Activated naive CD4-positive, alpha-beta T cell (primary cell): Measurements from ENCODE around the gene FST.

Experiments used
- DNase-seq, 4 experiments: peaks; one replicate each; lab custom pipeline; 2025; lab: John Stamatoyannopoulos, UW

FST gene, protein sequence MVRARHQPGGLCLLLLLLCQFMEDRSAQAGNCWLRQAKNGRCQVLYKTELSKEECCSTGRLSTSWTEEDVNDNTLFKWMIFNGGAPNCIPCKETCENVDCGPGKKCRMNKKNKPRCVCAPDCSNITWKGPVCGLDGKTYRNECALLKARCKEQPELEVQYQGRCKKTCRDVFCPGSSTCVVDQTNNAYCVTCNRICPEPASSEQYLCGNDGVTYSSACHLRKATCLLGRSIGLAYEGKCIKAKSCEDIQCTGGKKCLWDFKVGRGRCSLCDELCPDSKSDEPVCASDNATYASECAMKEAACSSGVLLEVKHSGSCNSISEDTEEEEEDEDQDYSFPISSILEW

DNA sequence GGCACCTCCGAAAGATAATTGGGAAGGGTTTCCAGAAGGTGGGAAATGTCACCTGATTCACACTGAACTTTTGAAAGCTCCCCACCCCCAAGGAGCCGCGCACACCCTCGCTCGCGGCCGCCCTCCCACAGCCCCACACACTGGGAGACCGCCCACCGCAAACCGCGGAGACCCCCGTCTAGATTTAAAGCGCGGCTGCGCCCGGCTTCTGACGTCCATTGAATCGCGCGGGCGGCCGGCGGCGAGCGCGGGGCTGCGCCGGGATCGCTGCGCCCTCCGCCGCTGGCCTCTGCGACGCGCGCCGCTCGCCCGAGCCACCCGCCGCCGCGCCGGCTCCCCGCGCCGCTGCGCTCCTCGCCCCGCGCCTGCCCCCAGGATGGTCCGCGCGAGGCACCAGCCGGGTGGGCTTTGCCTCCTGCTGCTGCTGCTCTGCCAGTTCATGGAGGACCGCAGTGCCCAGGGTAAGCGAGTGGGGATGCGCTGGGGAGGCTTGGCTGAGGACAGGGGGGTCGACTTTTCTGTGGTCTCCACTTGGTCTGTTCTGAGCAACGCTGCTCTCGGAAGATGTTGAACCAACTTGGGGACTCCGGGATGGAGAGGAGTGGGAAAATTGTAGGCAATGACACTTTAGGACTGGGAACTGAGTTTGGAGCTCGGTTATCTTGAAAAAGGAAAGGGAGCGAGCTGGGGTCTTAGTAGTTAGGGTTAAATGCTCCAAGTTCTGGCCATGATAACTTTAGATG, at the start of gene FST:
Gene FST (plus strand): TSS at position 214 of the 743 bp plus-strand sequence. CDS start 163 bp downstream, at position 377.
- DNase-seq = no peak

DNA sequence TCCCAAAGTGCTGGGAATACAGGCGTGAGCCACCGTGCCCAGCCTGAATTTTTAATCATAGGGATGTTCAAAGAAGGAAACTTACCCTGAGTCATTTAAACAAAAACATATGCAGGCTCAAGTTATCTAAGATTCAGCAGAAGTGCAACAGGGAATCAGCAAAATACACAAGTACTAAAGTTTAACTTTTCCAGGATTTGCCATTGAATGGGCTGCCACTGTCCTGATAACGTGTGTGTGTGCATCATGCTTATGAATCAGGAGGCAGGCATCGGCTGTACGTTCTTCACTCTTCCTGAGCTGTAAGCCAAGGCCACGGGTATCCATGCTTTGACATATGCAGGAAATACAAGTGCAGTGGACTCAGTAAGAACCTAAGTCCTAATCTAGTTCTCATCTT, 48.8 kb upstream of the FST start:
- DNase-seq = no peak

DNA sequence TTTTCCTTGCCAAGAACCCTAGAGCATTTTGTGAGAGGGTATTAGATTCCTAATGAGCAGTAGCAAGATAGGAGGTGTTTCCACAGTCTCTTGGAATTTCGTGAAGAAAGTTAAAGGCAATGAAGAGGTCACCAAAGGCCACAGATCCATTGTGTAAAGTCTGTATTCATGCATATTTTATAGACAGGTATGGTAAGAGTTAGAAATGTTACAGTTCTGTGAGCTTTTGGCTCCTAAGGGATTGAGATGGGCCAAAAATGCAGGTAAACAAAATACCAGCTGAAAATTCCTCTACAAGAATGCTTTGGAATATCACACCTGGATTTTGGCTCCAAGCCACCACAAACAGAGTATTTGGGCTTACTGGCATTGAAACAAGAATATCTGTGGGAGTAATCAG, 47.4 kb upstream of the FST start:
- DNase-seq = no peak

DNA sequence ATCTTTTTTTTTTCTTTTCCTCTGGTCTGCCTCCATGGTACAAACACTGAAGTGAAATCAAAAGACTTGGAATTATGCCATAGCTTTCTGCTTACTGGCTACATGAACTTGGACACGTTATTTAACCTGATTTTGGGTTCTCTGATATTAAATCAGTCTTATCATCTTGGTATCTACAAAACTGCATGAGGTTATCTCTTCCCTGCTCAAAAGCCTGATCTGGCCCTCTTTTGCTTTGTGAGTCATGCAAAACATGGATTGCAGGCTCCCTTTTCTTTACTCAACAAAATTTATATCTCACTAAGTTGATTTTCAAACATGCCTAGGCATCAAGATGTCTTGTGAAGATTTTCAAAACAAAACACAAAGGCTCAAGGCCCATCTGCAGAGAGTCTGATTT, 45.9 kb upstream of the FST start:
- no peak for DNase-seq

DNA sequence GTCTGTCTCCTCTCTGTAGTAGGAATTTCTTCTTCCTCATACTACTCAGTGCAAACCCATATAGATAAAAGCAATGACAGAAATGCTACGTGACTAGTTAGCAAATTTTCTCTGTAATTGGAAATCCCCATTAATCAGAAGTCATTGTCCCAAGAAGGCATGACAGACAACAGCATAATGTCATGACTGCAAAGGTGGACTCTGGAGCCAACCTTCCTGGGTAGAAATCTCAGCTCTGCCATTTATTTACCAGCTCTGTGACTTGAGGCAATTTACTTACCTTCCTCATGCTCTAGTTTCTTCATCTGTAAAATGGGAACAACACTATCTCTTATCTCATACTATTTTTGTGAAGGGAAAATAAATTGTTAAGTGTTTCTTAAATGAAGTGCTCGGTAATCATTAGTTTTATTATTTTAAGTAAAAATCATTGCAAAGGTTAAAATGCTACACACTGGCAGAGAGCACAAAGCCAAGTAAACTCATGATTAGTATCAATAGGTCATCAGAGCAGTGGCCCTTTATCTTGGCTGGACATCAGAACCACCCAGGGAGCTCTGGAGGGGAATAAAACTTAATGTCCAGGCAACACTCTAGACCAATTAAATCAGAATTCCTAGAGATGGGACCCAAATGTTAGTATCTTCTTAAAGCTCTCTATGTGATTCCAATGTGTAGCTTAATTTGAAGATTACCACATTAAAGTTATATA, 43.8 kb upstream of the FST start:
- no peak for DNase-seq

DNA sequence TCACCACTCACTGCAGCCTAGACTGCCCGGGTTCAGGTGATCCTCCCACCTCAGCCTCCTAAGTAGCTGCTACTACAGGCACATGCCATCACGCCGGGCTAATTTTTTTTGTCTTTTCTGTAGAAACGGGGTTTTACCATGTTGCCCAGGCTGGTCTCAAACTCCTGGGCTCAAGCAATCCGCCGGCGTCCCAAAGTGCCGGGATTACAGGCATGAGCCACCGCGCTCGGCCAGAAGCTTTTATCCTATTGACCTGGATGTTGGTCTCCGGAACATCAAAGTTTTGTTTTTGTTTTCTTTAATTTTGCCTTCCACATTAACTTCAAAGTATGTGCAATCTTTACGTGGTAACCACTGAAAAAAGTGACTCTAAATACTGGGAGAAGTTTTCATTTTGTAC, 42.4 kb upstream of the FST start:
- DNase-seq = no peak

DNA sequence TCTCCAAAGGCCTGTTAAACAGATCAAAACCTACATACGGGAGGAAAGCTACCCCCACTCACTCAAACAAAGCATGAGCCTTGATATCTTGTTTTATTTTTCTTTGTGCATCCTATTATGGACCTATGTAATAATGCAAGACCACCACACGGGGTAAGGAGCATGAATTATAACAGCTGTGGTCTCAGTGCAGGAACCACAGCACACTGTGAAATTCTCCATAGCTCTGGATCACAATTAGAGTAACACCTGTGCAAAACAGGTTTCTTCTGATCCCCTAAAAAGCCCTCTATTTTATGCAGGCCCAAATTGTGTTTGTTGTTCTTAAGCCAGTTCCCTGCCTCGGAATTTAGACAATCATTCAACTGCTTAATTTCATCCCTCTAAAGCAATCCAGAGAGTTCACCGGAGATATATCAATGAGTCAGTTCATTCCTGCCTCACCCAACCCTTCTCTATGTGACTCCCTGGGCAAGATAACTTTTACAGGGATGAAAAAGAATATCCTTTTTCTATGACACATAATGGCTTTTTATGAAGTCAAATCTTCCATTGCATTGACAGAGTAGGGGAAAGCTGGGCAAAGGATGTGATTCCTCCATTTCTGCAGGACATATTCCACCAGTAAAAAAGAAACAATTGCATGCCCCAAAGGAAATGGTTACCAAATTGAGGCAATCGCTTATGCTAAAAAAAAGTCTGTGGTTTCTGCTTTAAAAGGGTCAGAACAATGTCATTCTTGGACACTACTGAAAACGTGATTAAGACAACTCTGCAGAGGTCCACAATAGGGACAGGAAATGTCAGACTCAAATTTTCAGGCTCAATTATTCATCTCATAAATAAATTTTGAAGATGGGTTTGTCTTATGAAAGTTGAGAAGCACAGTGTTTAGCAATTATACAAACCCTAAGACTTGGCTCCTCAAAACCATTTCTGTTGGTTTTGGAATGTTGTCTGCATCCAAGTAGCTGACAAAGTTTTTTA, 41.6 kb upstream of the FST start:
- DNase-seq = no peak

DNA sequence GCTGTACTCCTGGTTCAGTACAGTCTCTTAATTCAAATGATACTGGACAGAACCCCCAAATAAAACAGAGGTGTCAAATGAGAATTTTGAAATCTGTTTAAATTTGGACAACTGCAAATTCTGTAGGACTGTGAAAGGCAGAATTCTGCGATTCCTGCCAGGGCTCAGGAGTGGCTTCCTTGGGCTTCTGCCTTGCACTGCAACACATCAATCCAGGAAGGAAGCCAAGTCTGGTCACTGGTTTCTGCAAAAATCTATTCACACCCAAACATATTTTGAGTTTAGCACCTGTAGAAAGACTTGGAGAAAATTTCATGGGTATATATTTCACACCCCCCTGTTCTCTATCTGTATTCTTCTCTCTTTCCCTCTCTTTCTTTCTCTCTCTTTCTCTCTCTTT, 37.5 kb upstream of the FST start:
- no peak for DNase-seq

DNA sequence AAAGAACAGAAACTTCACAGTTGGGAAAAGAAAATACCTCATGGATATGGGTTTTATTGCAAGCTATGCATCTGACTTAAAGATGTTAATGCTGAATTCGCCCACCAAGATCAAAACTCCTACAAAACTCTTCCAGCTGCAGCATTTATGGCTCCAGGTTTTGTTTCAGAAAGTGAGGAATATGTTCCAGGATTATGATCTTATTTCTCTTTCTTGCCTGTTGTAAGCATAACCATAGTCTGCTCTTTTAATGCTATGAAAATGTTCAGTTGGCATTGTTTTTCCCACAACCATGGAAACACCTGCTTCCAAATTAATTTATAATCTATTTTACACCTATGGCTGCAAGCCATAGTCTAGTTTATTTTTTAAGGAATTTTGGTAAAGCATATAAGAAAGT, 34.9 kb upstream of the FST start:
- no peak for DNase-seq

DNA sequence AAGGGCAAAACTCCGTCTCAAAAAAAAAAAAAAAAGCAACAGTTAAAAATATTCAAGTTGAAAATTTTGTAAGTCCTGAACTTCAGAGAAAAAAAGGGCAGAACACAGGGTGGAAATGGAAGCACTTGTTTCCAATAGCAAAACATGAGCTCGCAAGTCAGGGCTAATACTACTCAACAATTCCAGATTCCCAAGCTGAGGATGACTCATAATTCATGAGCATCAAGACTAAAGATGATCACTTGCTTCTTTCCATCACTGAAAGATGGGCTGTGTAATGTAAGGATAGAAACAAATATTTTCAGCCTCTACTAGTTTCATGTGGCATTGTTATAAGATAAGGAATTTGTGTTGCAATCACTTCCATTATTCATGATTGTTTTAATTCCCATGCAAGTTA, 33.5 kb upstream of the FST start:
- no peak for DNase-seq

DNA sequence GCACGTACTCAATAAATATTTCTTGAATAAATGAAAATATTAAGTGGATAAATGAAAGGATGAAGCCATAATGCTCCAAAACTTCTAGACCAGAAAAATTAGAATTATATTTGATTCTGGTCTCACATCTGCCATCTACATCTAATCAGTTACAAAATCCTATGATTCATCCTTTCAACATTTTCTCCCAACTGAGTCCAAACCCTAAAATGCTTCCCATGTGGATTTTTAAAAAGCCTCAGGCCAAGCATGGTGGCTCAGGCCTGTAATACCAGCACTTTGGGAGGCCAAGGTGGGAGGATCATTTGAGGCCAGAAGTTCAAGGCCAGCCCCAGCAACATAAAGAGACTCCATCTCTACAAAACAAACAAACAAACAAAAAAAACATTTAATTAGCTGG, 31.6 kb upstream of the FST start:
- no peak for DNase-seq

DNA sequence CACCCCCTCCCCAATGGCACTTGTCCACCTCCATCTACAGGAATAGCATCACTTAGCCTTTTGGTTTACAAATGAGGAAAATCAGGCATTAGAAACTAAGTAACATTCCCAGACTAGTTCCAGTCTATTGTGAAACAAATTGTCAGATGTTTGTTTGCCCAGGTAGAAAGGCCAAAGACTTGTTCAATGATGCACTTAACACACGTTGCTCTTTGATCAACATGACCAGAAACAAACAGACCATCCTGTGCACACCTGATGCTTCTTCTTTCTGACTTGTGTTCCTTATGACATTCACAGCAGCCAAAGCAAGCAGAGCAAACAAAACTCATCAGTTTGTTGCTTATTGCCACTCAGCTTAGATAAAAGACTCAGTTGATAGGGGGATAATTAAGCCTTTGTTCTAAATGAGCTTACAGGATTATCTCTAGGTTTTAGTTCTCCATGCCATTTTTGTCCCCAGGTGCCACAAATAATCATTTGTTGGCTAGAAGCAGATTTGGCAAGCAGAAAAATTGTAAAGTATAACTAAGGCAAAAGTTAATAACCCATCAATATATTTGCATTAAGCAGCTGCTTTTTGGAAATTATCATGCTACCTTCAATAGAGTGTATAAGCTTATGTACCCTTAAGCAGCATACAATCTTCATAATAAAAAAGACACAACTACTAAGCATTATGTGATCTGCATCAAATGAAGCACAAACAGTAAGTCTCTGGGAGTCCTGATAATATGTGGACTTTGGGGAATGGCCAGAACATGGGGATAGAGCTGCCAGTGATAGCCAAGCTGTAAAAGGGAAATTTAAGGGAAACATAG, 26.3 kb upstream of the FST start:
- no peak for DNase-seq

DNA sequence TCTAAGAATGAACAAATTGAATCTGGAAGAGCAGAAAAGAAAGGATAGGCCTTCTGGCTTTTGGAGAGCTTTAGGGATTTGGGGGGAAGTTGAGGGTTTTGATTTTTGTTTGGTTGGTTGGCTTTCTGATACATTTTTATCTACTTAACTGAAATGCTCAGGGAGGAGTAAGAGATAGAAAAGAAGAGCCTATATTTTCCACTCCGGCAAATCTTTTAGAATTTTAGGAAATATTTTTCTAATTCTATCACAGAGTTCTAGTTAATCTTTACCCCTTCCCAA, 25.8 kb upstream of the FST start:
- DNase-seq = no peak

DNA sequence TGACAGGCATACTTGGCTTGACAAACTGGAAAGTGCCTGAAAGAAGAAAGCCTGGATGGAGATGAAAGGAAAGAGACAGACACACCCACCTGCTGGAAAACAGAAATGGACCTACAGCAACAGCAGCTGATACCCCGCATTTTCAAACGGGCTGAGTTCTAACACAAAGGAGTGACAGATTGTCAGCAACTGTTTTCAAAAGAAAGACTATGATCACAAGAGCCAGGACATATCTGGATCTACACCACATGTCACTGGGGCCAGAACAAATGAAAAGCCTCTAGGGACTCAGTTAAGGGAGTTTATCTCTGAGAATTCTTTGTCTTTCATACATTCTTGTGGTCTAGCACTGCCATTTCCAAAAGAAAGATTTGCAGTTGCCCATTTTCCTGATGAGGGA, 24.1 kb upstream of the FST start:
- no peak for DNase-seq

DNA sequence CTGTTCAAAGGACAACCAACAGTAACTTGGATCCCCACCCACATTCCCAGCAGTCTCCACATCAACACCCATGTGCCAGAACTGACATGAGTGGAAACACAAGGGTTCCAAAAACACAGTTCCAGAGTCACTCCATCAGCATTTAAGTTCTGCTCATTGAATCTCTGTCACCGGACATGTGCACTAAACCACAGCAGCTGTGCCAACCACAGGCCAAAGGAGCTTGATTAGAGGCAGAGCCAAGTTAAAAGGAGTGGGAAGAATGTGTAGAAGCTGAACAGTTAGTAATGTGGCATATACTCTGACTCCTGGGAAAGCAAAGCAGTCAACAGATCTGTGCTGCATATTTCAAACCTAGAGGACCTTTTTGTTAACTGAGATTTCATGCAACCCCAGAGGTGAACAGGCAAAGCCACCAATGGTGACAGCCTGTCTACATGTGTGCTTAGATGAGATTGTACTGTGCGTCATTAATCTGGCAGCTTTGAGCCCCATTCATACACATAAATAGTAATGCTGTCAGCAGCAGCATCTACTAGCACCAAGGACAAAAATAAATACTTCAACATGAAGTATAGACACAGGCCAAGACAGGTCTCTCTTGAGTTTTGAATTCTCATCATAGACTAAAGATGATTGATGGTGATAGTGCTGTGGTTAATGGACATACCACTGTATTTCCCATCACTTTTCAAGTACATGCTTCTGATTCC, 16.4 kb upstream of the FST start:
- DNase-seq = no peak

DNA sequence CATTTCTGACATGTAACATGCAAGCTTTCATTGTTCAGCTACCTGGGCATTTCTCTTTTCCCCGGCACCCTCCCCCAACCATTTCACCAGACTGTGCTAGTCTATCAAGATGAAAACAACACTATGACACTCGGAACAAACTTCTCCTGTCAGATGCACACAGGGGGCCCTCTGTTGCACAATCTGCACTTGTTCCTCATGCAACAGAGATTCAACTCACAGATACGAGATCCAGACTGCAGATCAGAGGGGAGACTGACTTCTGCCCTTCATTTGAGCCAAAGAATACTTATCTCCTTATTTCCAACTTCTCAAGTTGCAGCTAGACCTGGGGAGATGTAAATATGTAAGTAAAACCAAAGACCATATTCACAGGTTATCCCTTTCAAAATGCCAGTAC, 15.7 kb upstream of the FST start:
- DNase-seq = no peak

DNA sequence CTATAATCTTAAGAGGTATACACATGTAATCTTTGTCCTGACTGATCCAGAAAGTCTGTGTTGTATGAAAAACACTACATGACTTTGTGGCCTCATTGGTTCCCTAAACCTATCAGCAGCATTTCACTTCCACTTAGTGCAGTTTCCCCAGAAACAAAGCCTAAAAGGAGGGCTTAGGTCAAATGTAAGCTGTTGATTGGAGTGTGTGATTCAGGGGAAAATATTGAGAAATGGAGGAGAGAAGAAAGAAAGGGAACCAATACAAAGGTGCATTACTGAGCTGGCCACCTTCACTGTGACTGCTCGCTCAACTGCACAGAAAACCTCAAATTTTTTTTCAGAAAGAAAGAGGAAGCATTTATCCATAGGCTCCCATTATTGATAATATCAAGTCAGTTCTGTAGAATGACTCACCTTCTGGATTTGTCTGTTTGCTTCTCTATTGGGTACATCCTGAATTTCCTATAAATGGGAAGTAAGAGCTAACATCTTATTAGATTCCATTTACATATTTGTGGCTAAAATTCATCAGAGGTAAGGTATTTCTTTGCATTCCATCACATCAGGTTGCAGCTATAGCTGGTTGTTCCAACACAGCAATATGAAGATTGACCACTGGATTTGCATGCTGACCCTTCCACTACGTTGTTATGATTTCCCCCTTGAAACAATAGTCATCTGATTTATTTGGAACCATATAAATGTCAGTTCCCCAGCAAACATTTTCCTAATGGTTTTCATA, 10.3 kb upstream of the FST start:
- no peak for DNase-seq

DNA sequence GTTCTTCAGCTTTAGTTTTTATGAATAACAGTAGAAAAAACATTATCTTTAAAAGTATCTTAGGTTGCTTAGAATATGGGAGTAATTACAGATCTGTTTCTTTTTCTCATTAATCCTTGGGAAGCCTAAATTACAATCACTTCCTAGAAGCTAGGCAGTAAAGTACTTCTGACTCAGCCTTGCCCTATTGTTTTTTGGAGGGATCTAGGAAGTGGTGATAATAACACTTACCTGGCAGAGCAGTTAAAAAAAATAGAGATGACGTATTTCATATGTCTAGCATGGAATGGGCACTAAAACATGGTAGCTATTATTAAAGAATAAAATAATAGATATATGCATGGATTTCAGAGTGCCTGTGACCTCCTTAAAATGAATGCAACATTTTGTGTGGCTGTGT, 8.2 kb upstream of the FST start:
- DNase-seq = no peak

DNA sequence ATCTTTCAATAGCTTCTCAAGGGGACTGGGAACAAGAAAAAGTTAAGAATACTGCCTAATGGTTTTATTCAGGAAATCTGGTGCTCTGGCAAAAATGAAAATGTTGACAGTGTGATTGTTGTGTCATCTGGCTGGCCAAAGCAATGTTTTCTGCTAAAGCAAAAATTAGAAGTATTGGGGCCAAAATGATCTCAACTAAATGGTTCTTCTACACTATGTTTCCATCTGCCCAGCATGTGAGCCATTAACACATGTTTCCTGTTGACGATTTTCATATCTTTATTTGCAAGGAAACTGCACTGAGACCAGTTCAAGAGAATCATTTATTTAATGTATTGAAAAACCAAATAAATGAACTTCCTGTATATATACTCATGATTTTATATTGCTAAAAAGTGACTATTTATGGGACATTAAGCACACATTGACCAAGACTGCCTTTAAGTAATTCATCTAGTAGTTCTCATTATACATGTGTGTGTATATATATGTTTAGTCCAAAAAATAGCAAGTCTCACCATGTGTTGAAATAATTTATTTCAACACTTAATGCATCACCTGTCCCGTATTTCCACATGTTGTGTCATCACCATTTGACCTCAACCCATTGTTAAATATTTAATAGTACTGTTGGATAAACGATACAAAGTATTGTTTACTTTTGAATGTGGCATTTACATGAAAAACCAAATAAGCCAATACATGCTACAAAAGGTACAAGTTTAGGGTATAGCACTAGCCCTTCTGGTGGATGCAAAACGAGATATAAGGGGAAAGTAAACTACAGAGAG, 7.5 kb upstream of the FST start:
- DNase-seq = no peak
